Osteocyte (in vitro differentiated cells): ENCODE measurements around the gene L1TD1. TPM values are rescaled to one million over a fixed set of nuclear protein-coding genes. Genes with fewer than 3 reads are reported as not detected.

ENCODE experiments used
- DNase-seq: peaks from one replicate; pipeline ENCODE4 v3.0.0; 2021; ENCODE audit warnings: mixed read lengths; ENCODE audit not compliant: unreplicated experiment; ENCODE audit errors: extremely low spot score
- H3K27ac Mint-ChIP-seq: one replicate; pipeline ENCODE4 v1.8.0; 2021; ENCODE audit warnings: mild to moderate bottlenecking, mixed read lengths; ENCODE audit not compliant: unreplicated experiment
- H3K27me3 Mint-ChIP-seq: one replicate; pipeline ENCODE4 v1.8.0; 2021; ENCODE audit warnings: mixed read lengths; ENCODE audit not compliant: unreplicated experiment
- H3K36me3 Mint-ChIP-seq: one replicate; pipeline ENCODE4 v1.8.0; 2021; ENCODE audit warnings: mixed read lengths; ENCODE audit not compliant: unreplicated experiment
- H3K4me1 Mint-ChIP-seq: one replicate; pipeline ENCODE4 v1.8.0; 2021; ENCODE audit warnings: mixed read lengths; ENCODE audit not compliant: unreplicated experiment
- H3K4me3 Mint-ChIP-seq: one replicate; pipeline ENCODE4 v1.8.0; 2021; ENCODE audit warnings: mild to moderate bottlenecking, moderate library complexity, mixed read lengths; ENCODE audit not compliant: unreplicated experiment
- H3K9me3 Mint-ChIP-seq: one replicate; pipeline ENCODE4 v1.8.0; 2021; ENCODE audit warnings: mixed read lengths; ENCODE audit not compliant: unreplicated experiment
- total RNA-seq: library from RNA; stranded (reverse); gene quantifications from 2 replicates; pipeline ENCODE4 v1.2.1, GENCODE V29; 2021
- TF ChIP-seq, protein P1 (sequence below): fragments of 200-600 bp; sonication (generic); IDR thresholded peaks from 2 replicates; pipeline ENCODE4 v1.5.0; 2021; ENCODE audit warnings: antibody characterized with exemption, mild to moderate bottlenecking, moderate library complexity

The L1TD1 gene
- total RNA-seq, 1 donor from 2014 or later: not detected

DNA sequence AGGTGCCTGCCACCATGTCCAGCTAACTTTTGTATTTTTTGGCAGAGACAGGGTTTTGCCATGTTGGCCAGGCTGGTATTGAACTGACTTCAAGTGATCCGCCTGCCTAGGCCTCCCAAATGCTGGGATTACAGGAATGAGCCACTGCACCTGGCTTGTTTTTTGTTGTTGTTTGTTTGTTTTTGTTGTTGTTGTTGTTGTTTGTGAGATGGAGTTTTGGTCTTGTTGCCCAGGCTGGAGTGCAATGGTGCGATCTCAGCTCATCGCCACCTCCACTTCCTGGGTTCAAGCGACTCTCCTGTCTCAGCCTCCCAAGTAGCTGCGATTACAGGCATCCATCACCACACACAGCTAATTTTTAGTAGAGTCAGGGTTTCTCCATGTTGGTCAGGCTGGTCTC, 7.1 kb upstream of the L1TD1 start:
- TF ChIP-seq, protein P1, sequence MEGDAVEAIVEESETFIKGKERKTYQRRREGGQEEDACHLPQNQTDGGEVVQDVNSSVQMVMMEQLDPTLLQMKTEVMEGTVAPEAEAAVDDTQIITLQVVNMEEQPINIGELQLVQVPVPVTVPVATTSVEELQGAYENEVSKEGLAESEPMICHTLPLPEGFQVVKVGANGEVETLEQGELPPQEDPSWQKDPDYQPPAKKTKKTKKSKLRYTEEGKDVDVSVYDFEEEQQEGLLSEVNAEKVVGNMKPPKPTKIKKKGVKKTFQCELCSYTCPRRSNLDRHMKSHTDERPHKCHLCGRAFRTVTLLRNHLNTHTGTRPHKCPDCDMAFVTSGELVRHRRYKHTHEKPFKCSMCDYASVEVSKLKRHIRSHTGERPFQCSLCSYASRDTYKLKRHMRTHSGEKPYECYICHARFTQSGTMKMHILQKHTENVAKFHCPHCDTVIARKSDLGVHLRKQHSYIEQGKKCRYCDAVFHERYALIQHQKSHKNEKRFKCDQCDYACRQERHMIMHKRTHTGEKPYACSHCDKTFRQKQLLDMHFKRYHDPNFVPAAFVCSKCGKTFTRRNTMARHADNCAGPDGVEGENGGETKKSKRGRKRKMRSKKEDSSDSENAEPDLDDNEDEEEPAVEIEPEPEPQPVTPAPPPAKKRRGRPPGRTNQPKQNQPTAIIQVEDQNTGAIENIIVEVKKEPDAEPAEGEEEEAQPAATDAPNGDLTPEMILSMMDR: no peak
- Mint-ChIP-seq H3K27ac (no peak overlapping the region), H3K36me3 (no peaks in the 10 kb centered on the region), H3K4me3 (no peak overlapping the region), H3K4me1 (no peaks in the 10 kb centered on the region), H3K9me3 (peaks cover 3% of the 10 kb centered on the region), H3K27me3 (peaks cover 12% of the 10 kb centered on the region)
- DNase-seq: no peak

DNA sequence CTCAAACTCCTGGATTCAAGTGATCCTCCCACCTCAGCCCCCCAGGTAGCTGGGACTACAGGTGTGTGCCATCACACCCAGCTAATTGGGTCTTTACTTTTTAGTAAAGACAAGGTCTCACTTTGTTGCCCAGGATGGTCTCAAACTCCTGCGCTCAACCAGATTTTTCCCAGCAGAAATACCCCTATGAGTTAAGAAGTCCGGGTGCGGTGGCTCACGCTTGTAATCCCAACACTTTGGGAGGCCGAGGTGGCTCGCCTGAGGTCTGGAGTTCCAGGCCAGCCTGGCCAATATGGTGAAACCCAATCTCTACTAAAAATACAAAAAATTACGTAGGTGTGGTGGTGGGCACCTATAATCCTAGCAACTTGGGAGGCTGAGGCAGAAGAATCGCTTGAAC, 6.5 kb upstream of the L1TD1 start:
- Mint-ChIP-seq H3K27me3 (peaks cover 10% of the 10 kb centered on the region), H3K4me3 (no peak overlapping the region), H3K27ac (no peak overlapping the region), H3K36me3 (no peaks in the 10 kb centered on the region), H3K4me1 (no peaks in the 10 kb centered on the region), H3K9me3 (peaks cover 3% of the 10 kb centered on the region)
- TF ChIP-seq, protein P1: no peak
- DNase-seq: no peak

DNA sequence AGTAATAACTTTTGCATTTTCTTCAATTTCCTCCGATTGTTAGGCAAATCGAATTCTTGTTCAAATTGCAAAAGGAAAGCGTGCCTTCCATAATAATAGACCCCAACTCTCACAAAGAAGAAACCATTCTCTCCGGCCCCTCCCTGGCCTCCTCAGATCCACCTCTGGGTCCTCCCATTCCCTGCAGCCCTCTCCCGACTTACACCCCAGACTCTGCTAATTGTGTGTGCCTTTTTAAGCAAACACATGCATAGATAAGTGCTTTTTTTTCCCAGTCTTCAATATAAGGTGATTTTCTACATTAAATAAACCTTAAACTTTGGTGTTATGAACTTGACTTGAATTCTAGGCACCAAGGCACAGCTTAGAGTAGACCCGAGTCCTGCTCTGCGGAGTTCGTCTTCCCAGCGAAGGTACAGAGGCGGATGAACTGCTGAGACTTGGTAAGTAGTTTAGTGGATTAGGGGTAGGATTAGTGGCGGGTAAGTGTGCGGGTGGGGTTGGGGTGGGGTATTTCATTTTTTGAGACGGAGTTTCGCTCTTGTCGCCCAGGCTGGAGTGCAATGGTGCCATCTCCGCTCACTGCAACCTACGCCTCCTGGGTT, 1.5 kb downstream of the L1TD1 start:
- Mint-ChIP-seq H3K27ac (no peak overlapping the region), H3K27me3 (peaks cover 31% of the 10 kb centered on the region), H3K4me1 (no peaks in the 10 kb centered on the region), H3K4me3 (no peak overlapping the region), H3K36me3 (no peaks in the 10 kb centered on the region), H3K9me3 (no peaks in the 10 kb centered on the region)
- TF ChIP-seq, protein P1: no peak
- no peak for DNase-seq

DNA sequence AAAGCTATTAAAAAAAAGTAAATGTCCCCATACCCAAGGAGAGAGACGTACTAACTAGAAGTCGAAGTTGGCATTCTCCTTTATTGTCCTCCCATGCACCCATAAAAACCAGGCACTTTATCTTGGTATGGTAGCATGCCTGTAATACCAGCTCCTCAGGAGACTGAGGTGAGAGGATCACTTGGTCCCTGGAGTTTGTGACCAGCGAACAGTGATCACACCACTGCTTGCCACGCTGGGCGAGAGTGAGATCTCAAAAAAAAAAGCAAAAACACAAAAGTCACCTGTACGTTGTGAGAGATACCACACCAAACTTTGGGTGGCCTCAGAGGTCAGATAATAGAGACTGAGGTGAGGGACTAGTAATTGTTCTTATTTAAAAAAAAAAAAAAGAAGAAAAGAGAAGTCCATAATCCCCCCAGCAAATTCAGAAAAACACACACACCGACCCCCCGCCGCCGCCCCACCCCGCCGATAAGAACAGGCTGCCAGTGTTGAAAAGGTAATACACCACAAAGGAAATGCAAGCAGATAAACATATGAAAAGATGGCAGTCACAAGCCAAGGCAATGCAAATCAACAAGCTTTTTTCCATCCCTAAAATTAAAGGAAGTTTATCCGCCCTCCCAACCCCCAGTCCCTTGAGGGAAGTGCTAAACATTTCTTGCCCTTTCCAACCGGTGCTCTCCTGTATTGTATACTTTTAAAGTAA, 3.6 kb downstream of the L1TD1 start:
- no peak overlapping the region for H3K27ac Mint-ChIP-seq
- no peaks in the 10 kb centered on the region for H3K4me1 Mint-ChIP-seq
- DNase-seq: no peak
- no peaks in the 10 kb centered on the region for H3K36me3 Mint-ChIP-seq
- H3K4me3 Mint-ChIP-seq: no peak overlapping the region
- no peaks in the 10 kb centered on the region for H3K9me3 Mint-ChIP-seq
- H3K27me3 Mint-ChIP-seq: peaks cover 29% of the 10 kb centered on the region
- TF ChIP-seq, protein P1: no peak

DNA sequence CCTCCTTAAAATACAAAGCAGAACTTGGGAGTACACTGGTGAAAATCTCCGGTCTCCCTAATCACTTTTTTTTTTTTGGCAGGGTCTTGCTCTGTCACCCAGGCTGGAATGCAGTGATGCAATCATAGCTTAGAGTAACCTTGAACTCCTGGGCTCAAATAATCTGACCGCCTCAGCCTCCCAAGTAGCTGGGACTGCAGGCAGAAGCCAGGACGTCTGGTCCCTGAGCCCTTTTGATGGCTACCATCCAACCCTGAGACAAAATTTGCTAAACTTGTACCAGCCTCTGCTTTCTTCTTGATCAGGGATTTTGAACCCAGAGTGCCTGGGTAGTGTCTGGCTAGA, 4.1 kb downstream of the L1TD1 start:
- no peaks in the 10 kb centered on the region for H3K4me1 Mint-ChIP-seq
- no peak overlapping the region for H3K4me3 Mint-ChIP-seq
- no peaks in the 10 kb centered on the region for H3K9me3 Mint-ChIP-seq
- H3K27me3 Mint-ChIP-seq: peaks cover 26% of the 10 kb centered on the region
- no peak overlapping the region for H3K27ac Mint-ChIP-seq
- TF ChIP-seq, protein P1: no peak
- H3K36me3 Mint-ChIP-seq: no peaks in the 10 kb centered on the region
- DNase-seq: no peak
